Lower lobe of right lung (tissue), 2 donors: ENCODE results near the gene HLF. TPM values are rescaled to one million over a fixed set of nuclear protein-coding genes. Genes with fewer than 3 reads are reported as not detected.

Experiments used
- ATAC-seq, 2 donors: fragments of 200-7000 bp; cut with Tn5 transposase; one replicate each; pipeline ENCODE4 v1.9.1; 2020 to 2022; ENCODE audit warnings: mild to moderate bottlenecking in 2 of 2, moderate library complexity in 2 of 2
- DNase-seq: peaks from one replicate; pipeline ENCODE4 v3.0.0-alpha.2; 2020
- H3K27ac ChIP-seq: fragments of 200-600 bp; one replicate; pipeline ENCODE4 v1.8.0; 2022
- H3K27me3 ChIP-seq: fragments of 200-600 bp; one replicate; pipeline ENCODE4 v1.8.0; 2022; ENCODE audit warnings: low read depth
- H3K36me3 ChIP-seq: fragments of 200-600 bp; one replicate; pipeline ENCODE4 v1.8.0; 2022; ENCODE audit warnings: mild to moderate bottlenecking
- H3K4me1 ChIP-seq: fragments of 200-600 bp; one replicate; pipeline ENCODE4 v1.8.0; 2022
- H3K4me3 ChIP-seq: fragments of 200-600 bp; one replicate; pipeline ENCODE4 v1.8.0; 2022; ENCODE audit warnings: mild to moderate bottlenecking
- H3K9me3 ChIP-seq: fragments of 200-600 bp; one replicate; pipeline ENCODE4 v1.8.0; 2022
- CTCF ChIP-seq: fragments of 200-600 bp; IDR thresholded peaks from one replicate; pipeline ENCODE4 v1.8.0; 2022; ENCODE audit warnings: antibody characterized with exemption, mild to moderate bottlenecking
- intact Hi-C: fragments of 100-400 bp; cut with DNase I; formaldehyde crosslinking; loops from one replicate; pipeline ENCODE4 v1.11.0; 2022
- total RNA-seq: library from RNA; stranded (reverse); fragmentation: NEBNext Ultra II Directional; extraction: Animal tissue kit (Norgen Biotek cat#: 25700); gene quantifications from one replicate; pipeline ENCODE4 v1.2.1, GENCODE V29; 2021
- donor health status: DM: no; HTN: yes; CAD: no; lungs with severe emphysema.

HLF gene
- total RNA-seq, 1 donor from 2014 or later = 29.4 TPM

- no peak for TF ChIP-seq CTCF
- Histone ChIP-seq H3K27ac (no peak overlapping the region), H3K27me3 (no peaks in the 10 kb centered on the region), H3K9me3 (no peaks in the 10 kb centered on the region), H3K4me1 (no peaks in the 10 kb centered on the region), H3K4me3 (no peak overlapping the region), H3K36me3 (no peaks in the 10 kb centered on the region)
- intact Hi-C loops = no loop called here
- DNase-seq (no peak), ATAC-seq (no peak)
Measured at GRCh38 chr17:55334881-55335540, 70.3 kb downstream of the HLF start.

- intact Hi-C loops = no loop called here
- no peaks in the 10 kb centered on the region for H3K27me3 ChIP-seq
- no peak overlapping the region for H3K27ac ChIP-seq
- H3K4me1 ChIP-seq = no peaks in the 10 kb centered on the region
- H3K36me3 ChIP-seq = no peaks in the 10 kb centered on the region
- DNase-seq = no peak
- TF ChIP-seq CTCF = no peak
- ATAC-seq = no peak
- no peak overlapping the region for H3K4me3 ChIP-seq
- H3K9me3 ChIP-seq = no peaks in the 10 kb centered on the region
Measured at GRCh38 chr17:55335625-55336024, 70.9 kb downstream of the HLF start.

GRCh38 chr17:55336426-55336825, 71.7 kb downstream of the HLF start:
- DNase-seq (no peak), ATAC-seq (no peak)
- H3K27ac ChIP-seq = no peak overlapping the region
- TF ChIP-seq CTCF = no peak
- no peaks in the 10 kb centered on the region for H3K4me1 ChIP-seq
- no peak overlapping the region for H3K4me3 ChIP-seq
- H3K27me3 ChIP-seq = no peaks in the 10 kb centered on the region
- no peaks in the 10 kb centered on the region for H3K36me3 ChIP-seq
- H3K9me3 ChIP-seq = no peaks in the 10 kb centered on the region
- intact Hi-C loops = no loop called here

- no peaks in the 10 kb centered on the region for H3K4me1 ChIP-seq
- intact Hi-C loops = no loop called here
- ATAC-seq (no peak), DNase-seq (no peak)
- H3K27ac ChIP-seq = no peak overlapping the region
- H3K9me3 ChIP-seq = no peaks in the 10 kb centered on the region
- H3K27me3 ChIP-seq = no peaks in the 10 kb centered on the region
- H3K36me3 ChIP-seq = no peaks in the 10 kb centered on the region
- TF ChIP-seq CTCF = no peak
- no peak overlapping the region for H3K4me3 ChIP-seq
Measured at GRCh38 chr17:55340176-55340575, 75.4 kb downstream of the HLF start.

- Histone ChIP-seq H3K27ac (no peak overlapping the region), H3K36me3 (no peaks in the 10 kb centered on the region), H3K4me1 (no peaks in the 10 kb centered on the region), H3K9me3 (no peaks in the 10 kb centered on the region), H3K4me3 (no peak overlapping the region), H3K27me3 (no peaks in the 10 kb centered on the region)
- DNase-seq = no peak
- intact Hi-C loops = no loop called here
- TF ChIP-seq CTCF = no peak
- ATAC-seq = no peak
Measured at GRCh38 chr17:55340686-55341085, 75.9 kb downstream of the HLF start.
